Prostate gland (tissue), 2 donors: ENCODE measurements around the gene ZRANB2. TPM values are rescaled to one million over a fixed set of nuclear protein-coding genes. Genes with fewer than 3 reads are reported as not detected.

Experiments used
- DNase-seq: peaks from one replicate; pipeline ENCODE4 v3.0.0-alpha.2; 2019; ENCODE audit warnings: low spot score
- H3K27ac ChIP-seq, 2 donors: fragments of 200-600 bp; sonication (generic); 2 replicates each; pipeline ENCODE4 v1.5.1; 2017 to 2019
- H3K27me3 ChIP-seq: fragments of 200-600 bp; sonication (generic); replicated peaks from 2 replicates; pipeline ENCODE4 v1.5.1; 2019; ENCODE audit not compliant: insufficient read depth
- H3K36me3 ChIP-seq, 2 donors: fragments of 200-600 bp; sonication (generic); 1 replicate in 1 of 2; 2 replicates in 1 of 2; pipeline versions ENCODE4 v1.5.1 to v1.8.1; 2017 to 2019
- H3K4me1 ChIP-seq: fragments of 200-600 bp; sonication (generic); replicated peaks from 2 replicates; pipeline ENCODE4 v1.5.1; 2019
- H3K4me3 ChIP-seq, 2 donors: fragments of 200-600 bp; sonication (generic); 2 replicates each; pipeline ENCODE4 v1.5.1; 2017 to 2019
- H3K9me3 ChIP-seq: fragments of 200-600 bp; sonication (generic); 2 replicates; pipeline ENCODE4 v1.5.1; 2017
- CTCF ChIP-seq, 4 experiments: fragments of 200-600 bp in 2 of 4; fragments of 450-650 bp in 2 of 4; sonication (generic) in 2 of 4; IDR thresholded peaks; 1 replicate in 3 of 4; 2 replicates in 1 of 4; pipeline ENCODE4 v1.5.1; 2016 to 2019; ENCODE audit warnings: antibody characterized with exemption in 4 of 4, mild to moderate bottlenecking in 2 of 4, moderate library complexity in 2 of 4
- POLR2A ChIP-seq: fragments of 450-650 bp; IDR thresholded peaks from one replicate; pipeline ENCODE4 v1.6.1; 2016; ENCODE audit warnings: antibody characterized with exemption, mild to moderate bottlenecking
- POLR2AphosphoS5 ChIP-seq: sonication (generic); formaldehyde crosslinking; IDR thresholded peaks from one replicate; pipeline ENCODE4 v1.6.1; 2017; ENCODE audit warnings: antibody characterized with exemption
- WGBS: methylation state at CpG from one replicate; pipeline ENCODE4 v1.1.5; 2018; 5-methylcytosine and 5-hydroxymethylcytosine counted together
- intact Hi-C: fragments of 100-400 bp; cut with DNase I; formaldehyde crosslinking; loops from one replicate; pipeline ENCODE4 v1.14.2; 2022
- total RNA-seq, 2 donors: library from RNA; depleted of rRNA; stranded (reverse); fragments of >200 nt; gene quantifications; one replicate each; pipeline ENCODE4 v1.1.0, GENCODE V29; 2016

Gene ZRANB2
- total RNA-seq, 2 donors from 2014 or later = 39.9 to 72.8 TPM

- intact Hi-C loops = no loop called here
- Histone ChIP-seq H3K9me3 (no peaks in the 10 kb centered on the region), H3K36me3 (no peaks in the 10 kb centered on the region), H3K27ac (no peak overlapping the region), H3K27me3 (no peaks in the 10 kb centered on the region), H3K4me3 (no peak overlapping the region), H3K4me1 (no peaks in the 10 kb centered on the region)
- DNase-seq = no peak
- 82% methylated on average over 4 of the region's 4 CpGs for WGBS
- TF ChIP-seq POLR2A (no peak), POLR2AphosphoS5 (no peak), CTCF (IDR thresholded peaks at IDR 0.05) (no peak)
Observed at GRCh38 chr1:71104417-71104816, 23.6 kb upstream of the ZRANB2 start.

DNA sequence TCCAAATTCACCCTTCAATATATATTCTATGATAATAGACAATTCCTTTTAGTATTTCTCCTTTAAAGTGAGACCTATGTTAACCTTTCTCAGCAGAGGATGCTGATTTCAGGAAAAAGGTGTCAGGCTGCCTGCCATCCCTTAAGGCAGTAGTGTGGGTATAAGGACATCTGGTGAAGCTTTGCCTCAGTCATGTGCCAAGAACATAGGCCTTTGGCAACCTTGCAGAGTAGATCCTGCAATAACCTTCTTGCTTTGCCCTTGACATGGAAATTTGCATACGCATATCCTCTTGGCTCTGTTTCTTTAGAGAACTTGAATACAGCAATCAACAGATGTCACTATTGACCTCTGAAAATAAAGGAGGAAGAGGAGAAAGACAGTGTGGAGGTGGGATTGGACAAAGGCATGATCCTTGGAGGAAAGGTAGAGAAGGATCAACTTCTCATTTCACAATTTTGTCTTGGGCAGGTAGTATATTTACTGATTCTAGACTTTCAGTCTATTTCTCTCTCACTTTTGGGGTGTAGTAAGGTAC, 21.1 kb upstream of the ZRANB2 start:
- 100% methylated on average over 1 of the region's 1 CpG for WGBS

GRCh38 chr1:71097428-71097827, 16.6 kb upstream of the ZRANB2 start:
- no peaks in the 10 kb centered on the region for H3K36me3 ChIP-seq
- H3K27ac ChIP-seq = no peak overlapping the region
- intact Hi-C loops = no loop called here
- WGBS = 83% methylated on average over 1 of the region's 1 CpG
- H3K4me3 ChIP-seq = no peak overlapping the region
- H3K4me1 ChIP-seq = no peaks in the 10 kb centered on the region
- no peaks in the 10 kb centered on the region for H3K9me3 ChIP-seq
- no peak for DNase-seq
- H3K27me3 ChIP-seq = no peaks in the 10 kb centered on the region
- TF ChIP-seq POLR2AphosphoS5 (no peak), CTCF (IDR thresholded peaks at IDR 0.05) (no peak), POLR2A (no peak)

More for the DNA sequence above, 21.1 kb upstream of the ZRANB2 start:
- Histone ChIP-seq H3K27ac (no peak overlapping the region), H3K27me3 (no peaks in the 10 kb centered on the region), H3K9me3 (no peaks in the 10 kb centered on the region), H3K4me3 (no peak overlapping the region), H3K36me3 (no peaks in the 10 kb centered on the region), H3K4me1 (no peaks in the 10 kb centered on the region)
- DNase-seq = no peak
- no peak for TF ChIP-seq POLR2AphosphoS5
- no peak for TF ChIP-seq POLR2A
- TF ChIP-seq CTCF (IDR thresholded peaks at IDR 0.05) = no peak
- intact Hi-C loops = no loop called here

GRCh38 chr1:71094913-71095312, 14.1 kb upstream of the ZRANB2 start:
- no peak for DNase-seq
- Histone ChIP-seq H3K36me3 (no peaks in the 10 kb centered on the region), H3K4me3 (no peak overlapping the region), H3K9me3 (no peaks in the 10 kb centered on the region), H3K27ac (no peak overlapping the region), H3K27me3 (no peaks in the 10 kb centered on the region), H3K4me1 (no peaks in the 10 kb centered on the region)
- TF ChIP-seq CTCF (IDR thresholded peaks at IDR 0.05) (no peak), POLR2AphosphoS5 (no peak), POLR2A (no peak)
- intact Hi-C loops = no loop called here
- WGBS = 96% methylated on average over 2 of the region's 2 CpGs

DNA sequence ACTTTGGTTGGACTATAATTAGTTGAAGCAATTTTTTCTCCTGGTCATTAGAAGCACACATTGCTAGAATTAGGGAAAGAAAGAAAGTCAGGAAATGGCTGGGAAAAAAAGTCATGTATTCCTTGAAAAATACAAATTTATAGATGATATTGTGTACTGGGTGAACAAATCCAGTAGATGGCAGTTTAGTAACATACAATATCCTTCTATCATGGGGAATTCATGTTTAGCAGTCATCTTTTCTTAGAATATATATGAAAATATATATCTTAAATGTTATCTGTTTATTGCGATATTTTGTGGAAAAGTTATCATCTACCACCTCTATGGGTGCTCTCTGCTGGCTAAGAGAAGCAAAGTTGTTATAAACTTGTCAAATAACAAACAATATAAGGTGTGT, 13.1 kb upstream of the ZRANB2 start:
- no peak overlapping the region for H3K4me3 ChIP-seq
- 67% methylated on average over 1 of the region's 1 CpG for WGBS
- H3K36me3 ChIP-seq = no peaks in the 10 kb centered on the region
- no peaks in the 10 kb centered on the region for H3K4me1 ChIP-seq
- intact Hi-C loops = no loop called here
- no peak for DNase-seq
- H3K27ac ChIP-seq = no peak overlapping the region
- no peaks in the 10 kb centered on the region for H3K27me3 ChIP-seq
- H3K9me3 ChIP-seq = no peaks in the 10 kb centered on the region
- no peak for TF ChIP-seq POLR2A
- peak in 1 of 4 experiments; percentile 35 for TF ChIP-seq CTCF (IDR thresholded peaks at IDR 0.05)
